Bone marrow (tissue), 2 donors: ENCODE data around the gene KLK6.

Source experiments
- DNase-seq, 2 donors: peaks; one replicate each; lab custom pipeline; 2025; lab: John Stamatoyannopoulos, UW

Gene KLK6

GRCh38 chr19:50910722-50911121, 58.7 kb downstream of the KLK6 start:
- DNase-seq: no peak

- no peak for DNase-seq
These were observed 59.9 kb downstream of the KLK6 start for GRCh38 chr19:50909240-50910070.
